ENCODE results near the gene DTNB.

The DTNB gene

GRCh38 chr2:25337276-25337675 is 336.1 kb downstream of the DTNB start:
- DNase-seq (ENCODE audit: low read depth, low spot score) = no peak
- no peak overlapping the region for H3K27ac ChIP-seq

- no peak overlapping the region for H3K27ac ChIP-seq
- DNase-seq (ENCODE audit: low read depth, low spot score) = no peak
These were observed 337.0 kb downstream of the DTNB start for GRCh38 chr2:25336383-25336841.

- H3K27ac ChIP-seq = no peak overlapping the region
- DNase-seq (ENCODE audit: low read depth, low spot score) = no peak
These were observed 337.4 kb downstream of the DTNB start for GRCh38 chr2:25335971-25336370.

DNA sequence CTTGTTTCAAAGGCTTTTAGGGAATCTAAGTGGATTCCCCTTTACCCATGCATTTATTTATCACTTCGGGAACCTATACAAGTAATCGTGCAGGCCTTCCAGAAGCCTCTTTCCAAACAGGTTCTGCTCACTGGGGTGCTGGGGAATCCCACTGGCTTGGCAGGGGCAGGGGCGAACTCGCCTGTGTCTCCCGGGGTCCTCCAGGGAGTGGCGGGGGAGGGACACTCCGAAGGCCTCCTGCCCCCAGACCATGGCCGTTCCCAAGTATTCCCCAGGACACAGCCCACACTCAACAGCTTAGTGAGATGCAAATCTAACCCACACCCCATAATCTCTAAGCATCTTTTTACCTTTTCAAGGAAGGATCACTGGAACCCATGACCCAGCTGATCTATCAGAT is 338.2 kb downstream of the DTNB start:
- DNase-seq (ENCODE audit: low read depth, low spot score) = no peak
- no peak overlapping the region for H3K27ac ChIP-seq

DNA sequence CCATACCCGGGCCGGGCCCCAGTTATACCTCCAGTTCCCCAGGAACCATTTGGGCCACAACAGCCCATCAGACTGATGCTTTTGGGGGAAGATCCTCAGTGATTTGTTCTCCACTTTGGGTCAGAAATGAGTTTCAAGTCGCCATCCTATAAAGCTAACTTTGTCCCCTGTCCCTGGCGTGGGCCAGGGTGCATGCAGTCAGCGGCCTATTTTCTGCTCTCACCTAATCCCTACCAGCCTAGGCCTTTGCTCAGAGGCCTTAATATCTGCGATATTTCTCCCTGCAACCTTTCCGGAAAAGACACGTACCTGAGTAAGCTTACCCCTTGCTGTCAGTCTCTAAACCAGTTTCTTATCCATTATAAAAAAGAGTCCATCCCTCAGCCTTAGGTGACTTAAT is 338.9 kb downstream of the DTNB start:
- no peak for DNase-seq (ENCODE audit: low read depth, low spot score)
- no peak overlapping the region for H3K27ac ChIP-seq

GRCh38 chr2:25333981-25334380 is 339.4 kb downstream of the DTNB start:
- no peak for DNase-seq (ENCODE audit: low read depth, low spot score)
- H3K27ac ChIP-seq = no peak overlapping the region

DNA sequence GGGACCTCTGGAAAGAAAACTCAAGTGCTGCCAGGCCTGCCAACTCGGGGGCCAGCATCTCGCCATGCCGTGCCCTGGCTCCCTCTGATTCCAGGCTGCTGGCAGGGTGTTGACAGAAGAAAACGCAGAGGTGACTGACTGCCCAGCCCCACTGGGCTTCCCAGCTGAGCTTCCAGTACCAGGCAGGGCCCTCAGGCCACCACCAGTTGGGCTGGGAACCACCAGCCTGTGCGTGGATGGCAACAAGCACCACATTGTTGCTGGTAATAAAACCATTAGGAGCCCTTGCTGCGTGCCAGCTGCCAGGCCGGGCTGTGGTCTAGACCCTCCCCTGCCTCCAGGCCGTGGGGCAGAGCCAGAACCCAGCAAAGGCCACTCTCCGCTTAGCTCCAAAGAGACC is 340.8 kb downstream of the DTNB start:
- no peak overlapping the region for H3K27ac ChIP-seq
- DNase-seq (ENCODE audit: low read depth, low spot score) = no peak

DNA sequence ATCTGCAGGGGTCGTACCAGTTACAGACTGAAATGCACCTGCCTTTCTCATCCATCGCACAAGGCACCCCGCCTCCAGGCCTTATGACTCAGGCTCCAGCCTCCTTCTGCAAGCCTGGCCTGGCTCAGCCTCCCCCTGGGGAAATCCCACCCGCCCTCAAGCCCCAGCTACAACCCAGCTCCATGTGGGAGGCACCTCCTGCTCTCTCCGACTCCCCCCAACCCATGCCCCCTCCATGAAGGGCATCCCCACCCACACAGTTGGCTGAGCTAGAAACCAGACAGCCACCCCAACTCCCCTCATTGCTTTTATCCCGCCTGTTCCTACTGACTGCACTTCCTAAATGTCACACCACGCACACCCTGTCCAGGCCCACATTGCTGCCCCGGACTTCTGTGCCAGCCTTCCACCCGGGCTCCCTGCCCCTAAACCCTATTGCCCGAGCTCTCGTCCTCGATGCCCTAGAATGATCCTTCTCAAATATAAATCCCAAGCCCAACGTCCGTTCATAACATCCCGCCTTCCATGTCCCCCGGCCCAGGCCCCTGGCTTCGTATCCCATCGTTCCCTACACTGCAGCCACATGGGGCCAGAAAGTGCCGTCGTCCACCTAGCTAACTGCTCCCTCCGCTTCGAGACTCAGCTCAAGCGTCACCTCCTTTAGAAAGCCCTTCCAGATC is 341.6 kb downstream of the DTNB start:
- no peak overlapping the region for H3K27ac ChIP-seq
- no peak for DNase-seq (ENCODE audit: low read depth, low spot score)

DNA sequence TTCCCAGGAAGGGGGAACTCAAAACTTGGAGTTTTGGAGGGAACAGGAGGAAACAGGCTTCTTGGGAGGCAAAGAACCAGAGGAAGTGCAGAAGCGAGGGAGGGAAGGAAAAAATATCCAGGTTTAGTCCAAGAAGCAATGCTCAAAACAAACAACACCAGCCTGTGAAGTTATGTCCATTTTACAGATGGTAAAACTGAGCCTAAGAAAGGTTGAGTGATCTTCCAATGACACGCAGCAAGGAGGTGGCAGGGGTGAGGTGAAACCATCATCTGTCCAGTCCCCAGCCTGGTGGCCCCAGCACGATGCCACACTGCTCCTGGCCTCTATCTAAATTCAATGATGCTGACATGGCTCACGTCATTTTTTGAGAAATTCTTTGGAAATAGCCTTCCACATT is 342.4 kb downstream of the DTNB start:
- DNase-seq (ENCODE audit: low read depth, low spot score) = no peak
- no peak overlapping the region for H3K27ac ChIP-seq

DNA sequence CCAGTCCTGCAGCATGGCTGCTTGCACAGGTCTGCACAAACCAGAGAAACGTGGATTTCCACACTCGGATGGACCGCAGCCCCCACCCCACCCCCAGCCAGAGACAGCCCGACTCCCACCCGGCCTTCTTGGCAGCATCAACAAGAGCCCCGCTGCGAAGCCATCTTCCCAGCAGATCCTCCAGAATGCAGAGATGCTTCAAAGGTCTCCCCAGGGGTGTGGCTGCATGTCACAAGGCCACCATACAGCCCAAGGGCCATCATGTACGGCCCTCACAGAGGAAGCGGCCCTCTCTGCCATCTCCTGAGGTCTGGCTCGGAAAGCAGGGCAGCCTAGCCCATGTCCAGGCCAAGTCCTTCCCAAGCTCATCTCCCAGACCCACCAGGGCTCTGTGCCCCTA is 343.1 kb downstream of the DTNB start:
- no peak overlapping the region for H3K27ac ChIP-seq
- no peak for DNase-seq (ENCODE audit: low read depth, low spot score)

DNA sequence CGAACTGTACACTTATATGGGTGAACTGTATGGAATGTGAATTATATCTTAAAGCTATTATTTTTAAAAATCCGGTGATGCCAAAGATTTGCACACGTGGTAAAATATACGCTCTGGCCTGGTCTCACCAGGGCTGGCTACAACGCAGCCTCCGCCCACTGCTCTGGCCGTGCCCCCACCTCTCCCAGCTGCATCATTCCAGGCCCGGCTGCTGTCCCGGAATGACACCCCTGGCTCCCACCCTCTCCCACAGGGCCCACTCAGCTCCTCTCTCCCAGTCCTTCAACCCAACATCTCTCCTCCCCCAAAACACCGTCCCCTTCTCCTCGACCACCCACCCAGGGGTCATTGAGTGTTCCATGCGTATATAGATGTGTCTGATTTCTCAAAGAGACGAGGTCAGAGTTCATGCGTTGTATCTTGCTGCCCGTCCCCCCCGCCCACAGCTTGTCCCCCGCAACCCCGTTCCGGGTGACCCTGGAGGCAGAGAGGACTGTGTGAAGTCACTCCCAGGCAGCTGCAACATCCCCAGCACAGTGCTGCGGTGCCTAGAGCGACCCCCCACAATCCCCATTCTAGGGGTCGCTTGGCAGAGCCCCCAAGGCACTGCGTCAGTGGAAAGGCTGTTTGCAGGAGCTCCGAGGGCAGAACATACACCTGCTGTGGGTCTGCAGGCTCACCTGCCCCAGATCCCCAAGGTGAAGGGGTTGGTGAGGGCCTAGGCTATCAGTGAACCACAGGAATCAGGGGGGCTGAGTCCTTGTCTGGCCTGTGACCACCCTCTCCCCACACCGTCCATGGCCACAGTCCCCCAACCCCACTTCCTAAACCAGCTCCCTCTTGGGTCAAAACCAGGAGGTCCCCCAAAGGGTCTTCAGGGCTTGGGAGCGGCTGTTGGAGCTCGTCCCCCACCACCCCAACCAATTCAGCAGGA is 345.0 kb downstream of the DTNB start:
- H3K27ac ChIP-seq = no peak overlapping the region

More for the DNA sequence above, 345.0 kb downstream of the DTNB start:
- no peak for DNase-seq (ENCODE audit: low read depth, low spot score)

Measured in epithelial cell of prostate (primary cell).